Mesenchymal stem cell (in vitro differentiated cells and primary cell): Measurements from ENCODE around the gene IPCEF1.
"Not testable (repeated sequence)": the region's sequence is repeated elsewhere in the genome, so short reads cannot be mapped to it uniquely, and the experiment has no call there.

Source experiments
- DNase-seq: peaks from one replicate; pipeline ENCODE4 v3.0.0-alpha.2; 2013
- H2AFZ ChIP-seq: one replicate; pipeline ENCODE4 v1.6.1; 2013; ENCODE audit warnings: low read depth, mild to moderate bottlenecking, control low read depth, inconsistent platforms, low read length, moderate library complexity
- H2AK5ac ChIP-seq: 2 replicates; pipeline ENCODE4 v1.6.1; 2013; ENCODE audit warnings: low read length, moderate library complexity, mild to moderate bottlenecking, inconsistent platforms; ENCODE audit not compliant: severe bottlenecking
- H2BK120ac ChIP-seq: one replicate; pipeline ENCODE4 v1.6.1; 2013; ENCODE audit warnings: low read depth, mild to moderate bottlenecking, inconsistent platforms, low read length, moderate library complexity
- H2BK12ac ChIP-seq, 2 experiments: one replicate each; pipeline ENCODE4 v1.6.1; 2013; ENCODE audit warnings: inconsistent platforms in 2 of 2, low read length in 2 of 2, mild to moderate bottlenecking in 2 of 2, moderate library complexity in 2 of 2, control low read depth in 1 of 2
- H2BK15ac ChIP-seq: one replicate; pipeline ENCODE4 v1.6.1; 2013; ENCODE audit warnings: mild to moderate bottlenecking, low read depth, inconsistent platforms; ENCODE audit not compliant: poor library complexity, severe bottlenecking
- H2BK5ac ChIP-seq: 2 replicates; pipeline ENCODE4 v1.6.1; 2013; ENCODE audit warnings: low read depth, mild to moderate bottlenecking, low read length, control low read depth, inconsistent platforms; ENCODE audit not compliant: poor library complexity, severe bottlenecking
- H3K14ac ChIP-seq, 2 experiments: one replicate each; pipeline ENCODE4 v1.6.1; 2013; ENCODE audit warnings: inconsistent platforms in 2 of 2, low read length in 2 of 2, control low read depth in 1 of 2, mild to moderate bottlenecking in 1 of 2, moderate library complexity in 1 of 2
- H3K18ac ChIP-seq, 2 experiments: one replicate each; pipeline ENCODE4 v1.6.1; 2013; ENCODE audit warnings: inconsistent platforms in 2 of 2, low read length in 2 of 2, control low read depth in 1 of 2, low read depth in 1 of 2, mild to moderate bottlenecking in 1 of 2
- H3K23ac ChIP-seq, 2 experiments: one replicate each; pipeline ENCODE4 v1.6.1; 2013; ENCODE audit warnings: inconsistent platforms in 2 of 2, low read length in 2 of 2, mild to moderate bottlenecking in 2 of 2, moderate library complexity in 2 of 2, control low read depth in 1 of 2
- H3K27ac ChIP-seq: 2 replicates; pipeline ENCODE4 v1.5.1; 2013; ENCODE audit warnings: mild to moderate bottlenecking, moderate library complexity, low read length, control low read depth, inconsistent platforms; ENCODE audit not compliant: poor library complexity, severe bottlenecking
- H3K27me3 ChIP-seq, 2 experiments: 2 replicates each; pipeline versions ENCODE4 v1.6.1 to v1.7.0; 2013; ENCODE audit warnings: low read length in 2 of 2, mild to moderate bottlenecking in 2 of 2, moderate library complexity in 2 of 2, control low read depth in 1 of 2, inconsistent platforms in 1 of 2; ENCODE audit not compliant: control insufficient read depth in 1 of 2, insufficient read depth in 1 of 2
- H3K36me3 ChIP-seq, 2 experiments: 2 replicates each; pipeline versions ENCODE4 v1.6.1 to v1.7.0; 2013; ENCODE audit warnings: low read length in 2 of 2, control low read depth in 1 of 2, inconsistent platforms in 1 of 2, low read depth in 1 of 2, mild to moderate bottlenecking in 1 of 2; ENCODE audit not compliant: insufficient read depth in 2 of 2, control insufficient read depth in 1 of 2
- H3K4ac ChIP-seq, 2 experiments: one replicate each; pipeline ENCODE4 v1.6.1; 2013; ENCODE audit warnings: inconsistent platforms in 2 of 2, low read length in 2 of 2, mild to moderate bottlenecking in 2 of 2, moderate library complexity in 2 of 2, control low read depth in 1 of 2, low read depth in 1 of 2
- H3K4me1 ChIP-seq: 2 replicates; pipeline ENCODE4 v1.6.1; 2013; ENCODE audit warnings: low read depth, low read length, control low read depth; ENCODE audit not compliant: control insufficient read depth, insufficient read depth
- H3K4me2 ChIP-seq: 2 replicates; pipeline ENCODE4 v1.6.1; 2013; ENCODE audit warnings: low read length, mild to moderate bottlenecking, inconsistent platforms; ENCODE audit not compliant: poor library complexity, severe bottlenecking
- H3K4me3 ChIP-seq, 2 experiments: 2 replicates each; pipeline versions ENCODE4 v1.5.1 to v1.7.0; 2013; ENCODE audit warnings: low read length in 2 of 2, mild to moderate bottlenecking in 2 of 2, control low read depth in 1 of 2, low read depth in 1 of 2; ENCODE audit not compliant: insufficient read depth in 1 of 2
- H3K79me1 ChIP-seq: replicated peaks from 2 replicates; pipeline ENCODE4 v1.6.1; 2013; ENCODE audit warnings: mild to moderate bottlenecking, control low read depth, low read length, inconsistent platforms; ENCODE audit not compliant: poor library complexity, severe bottlenecking
- H3K9ac ChIP-seq: 2 replicates; pipeline ENCODE4 v1.7.0; 2013; ENCODE audit warnings: mild to moderate bottlenecking, low read length, moderate library complexity
- H3K9me3 ChIP-seq: 2 replicates; pipeline ENCODE4 v1.7.0; 2013; ENCODE audit warnings: mild to moderate bottlenecking, low read length; ENCODE audit not compliant: control insufficient read depth
- H4K8ac ChIP-seq: one replicate; pipeline ENCODE4 v1.6.1; 2013; ENCODE audit warnings: inconsistent platforms, mild to moderate bottlenecking, low read length, moderate library complexity
- H4K91ac ChIP-seq: one replicate; pipeline ENCODE4 v1.6.1; 2013; ENCODE audit warnings: mild to moderate bottlenecking, low read length, inconsistent platforms
- WGBS: methylation state at CpG from one replicate; pipeline ENCODE4 v1.1.7; 2013; ENCODE audit warnings: mixed read lengths; 5-methylcytosine and 5-hydroxymethylcytosine counted together

The IPCEF1 gene

DNA sequence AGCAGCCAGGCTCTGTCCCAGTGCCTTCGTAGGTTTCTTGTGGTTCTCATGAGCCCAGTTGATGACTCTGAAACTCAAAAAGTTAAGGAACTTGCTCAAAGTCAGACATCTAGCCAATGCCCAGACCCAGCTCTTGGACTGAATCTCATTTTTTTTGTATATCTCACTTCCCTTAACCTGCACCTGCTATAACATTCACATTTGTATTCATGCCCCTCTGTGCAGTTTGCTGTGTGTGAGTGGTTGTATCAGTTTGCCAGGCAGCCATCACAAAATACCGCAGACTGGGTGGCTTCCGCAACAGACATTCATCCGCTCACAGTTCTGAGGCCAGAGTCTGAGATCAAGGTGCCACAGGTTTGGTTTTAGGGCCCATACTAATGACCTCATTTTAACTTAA, 49.9 kb downstream of the IPCEF1 start:
- H3K79me1 ChIP-seq: no peaks in the 10 kb centered on the region
- no peak overlapping the region for H3K18ac ChIP-seq
- no peak overlapping the region for H3K27ac ChIP-seq
- H3K4me1 ChIP-seq: peaks cover 8% of the 10 kb centered on the region
- H2BK15ac ChIP-seq: no peak overlapping the region
- H3K4me3 ChIP-seq: no peak overlapping the region
- no peak overlapping the region for H3K14ac ChIP-seq
- no peak overlapping the region for H2AK5ac ChIP-seq
- no peak overlapping the region for H2AFZ ChIP-seq
- no peak overlapping the region for H4K8ac ChIP-seq
- H2BK5ac ChIP-seq: no peak overlapping the region
- H2BK120ac ChIP-seq: no peak overlapping the region
- H3K4me2 ChIP-seq: no peak overlapping the region
- 100% methylated on average over 4 of the region's 4 CpGs for WGBS
- H3K23ac ChIP-seq: no peak overlapping the region
- no peaks in the 10 kb centered on the region for H3K36me3 ChIP-seq
- no peak overlapping the region for H3K4ac ChIP-seq
- no peaks in the 10 kb centered on the region for H3K9me3 ChIP-seq
- no peaks in the 10 kb centered on the region for H3K27me3 ChIP-seq
- H2BK12ac ChIP-seq: no peak overlapping the region
- H3K9ac ChIP-seq: no peak overlapping the region
- H4K91ac ChIP-seq: no peak overlapping the region
- DNase-seq: no peak

DNA sequence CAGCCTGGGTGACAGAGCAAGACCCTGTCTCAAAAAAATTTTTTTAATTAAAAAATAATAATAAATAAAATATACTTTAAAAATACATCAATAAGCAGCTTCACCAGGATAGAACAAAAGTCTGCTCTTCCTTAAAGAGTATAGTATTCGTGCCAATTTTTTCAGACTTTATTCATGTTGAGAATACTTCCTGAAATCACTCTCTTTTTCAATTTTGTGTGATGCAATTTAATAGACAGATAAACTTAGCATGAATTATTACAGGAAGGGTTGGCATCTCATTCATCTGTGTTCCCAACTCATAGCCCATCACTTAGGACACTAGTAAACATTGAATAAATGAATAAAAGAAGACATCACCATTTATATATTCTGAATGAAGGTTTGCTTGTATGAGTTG, 52.4 kb downstream of the IPCEF1 start:
- H3K79me1 ChIP-seq: no peaks in the 10 kb centered on the region
- H3K23ac ChIP-seq: no peak overlapping the region
- no peak overlapping the region for H2AK5ac ChIP-seq
- no peak overlapping the region for H3K4ac ChIP-seq
- no peak for DNase-seq
- H3K4me1 ChIP-seq: peaks cover 10% of the 10 kb centered on the region
- no peak overlapping the region for H2BK120ac ChIP-seq
- no peaks in the 10 kb centered on the region for H3K27me3 ChIP-seq
- H4K8ac ChIP-seq: no peak overlapping the region
- no peaks in the 10 kb centered on the region for H3K9me3 ChIP-seq
- no peak overlapping the region for H4K91ac ChIP-seq
- H3K4me2 ChIP-seq: no peak overlapping the region
- H2BK15ac ChIP-seq: no peak overlapping the region
- H2BK12ac ChIP-seq: no peak overlapping the region
- no peak overlapping the region for H3K4me3 ChIP-seq
- no peak overlapping the region for H3K18ac ChIP-seq
- H2BK5ac ChIP-seq: no peak overlapping the region
- H3K9ac ChIP-seq: no peak overlapping the region
- WGBS: 100% methylated on average over 1 of the region's 1 CpG
- H3K27ac ChIP-seq: no peak overlapping the region
- no peak overlapping the region for H3K14ac ChIP-seq
- no peaks in the 10 kb centered on the region for H3K36me3 ChIP-seq
- no peak overlapping the region for H2AFZ ChIP-seq

DNA sequence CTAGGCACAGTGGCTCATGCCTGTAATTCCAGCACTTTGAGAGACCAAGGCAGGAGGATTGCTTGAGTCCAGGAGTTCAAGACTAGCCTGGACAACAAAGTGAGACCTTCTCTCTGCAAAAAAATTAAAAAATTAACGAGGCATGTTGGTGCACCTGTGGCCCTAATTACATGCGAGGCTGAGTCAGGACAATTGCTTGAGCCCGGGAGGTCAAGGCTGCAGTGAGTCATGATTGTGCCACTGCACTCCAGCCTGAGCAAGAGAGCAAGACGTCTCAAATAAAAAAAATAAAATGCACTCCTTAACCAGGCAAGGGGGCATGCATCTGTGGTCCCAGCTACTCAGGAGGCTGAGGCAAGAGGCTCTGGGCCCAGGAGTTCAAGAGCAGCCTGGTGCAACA, 53.0 kb downstream of the IPCEF1 start:
- H3K9ac ChIP-seq, H2BK5ac ChIP-seq, H3K36me3 ChIP-seq, H2BK12ac ChIP-seq, H3K9me3 ChIP-seq, H2BK15ac ChIP-seq, H2AFZ ChIP-seq, H3K27me3 ChIP-seq, H3K4ac ChIP-seq, H3K18ac ChIP-seq, H3K14ac ChIP-seq, H3K4me3 ChIP-seq, H4K8ac ChIP-seq, H3K23ac ChIP-seq, H2BK120ac ChIP-seq, H3K27ac ChIP-seq, H4K91ac ChIP-seq, H3K79me1 ChIP-seq, H3K4me2 ChIP-seq, H2AK5ac ChIP-seq: not testable (repeated sequence)
- peak; percentile 65 for DNase-seq
- H3K4me1 ChIP-seq: peaks cover 10% of the 10 kb centered on the region
- 2% methylated on average over 4 of the region's 4 CpGs for WGBS

DNA sequence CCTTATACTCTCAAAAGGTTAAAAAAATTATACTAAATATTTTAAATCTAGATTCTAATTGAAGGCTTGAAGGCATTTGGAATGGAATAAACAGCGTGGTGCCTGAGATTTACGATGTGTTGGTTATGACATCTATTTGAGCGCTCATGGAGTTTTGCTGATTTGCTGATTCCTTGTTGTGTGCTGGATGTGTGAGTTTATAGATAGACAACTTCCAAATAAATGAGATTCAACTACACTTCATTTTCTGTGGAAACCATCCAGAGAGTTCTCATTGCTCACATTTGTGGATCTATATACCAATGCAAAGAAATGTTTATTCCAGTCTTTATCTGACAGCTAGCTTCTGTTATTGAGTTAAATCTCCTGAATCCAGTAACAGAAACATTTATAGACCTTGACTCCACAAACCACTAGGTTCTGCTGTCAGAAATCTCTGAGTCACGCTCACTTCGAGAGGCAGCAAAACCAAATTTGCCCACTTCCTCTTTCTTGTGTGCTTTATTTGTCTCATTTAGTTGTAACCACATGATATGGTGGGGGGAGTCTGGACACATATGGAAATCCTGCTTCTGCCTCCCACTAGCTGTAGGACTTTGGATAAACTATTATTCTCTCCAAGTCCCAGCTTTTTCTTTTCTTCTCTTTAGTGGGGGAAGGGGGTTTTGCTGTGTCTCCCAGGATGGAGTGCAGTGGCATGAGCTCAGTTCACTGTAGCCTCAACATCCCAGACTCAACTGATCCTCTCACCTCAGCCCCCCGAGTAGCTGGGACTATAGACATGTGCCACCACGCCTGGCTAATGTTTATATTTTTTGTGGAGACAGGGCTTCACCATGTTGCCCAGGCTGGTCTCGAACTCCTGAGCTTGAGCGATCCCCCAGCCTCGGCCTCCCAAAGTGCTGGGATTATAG, 54.5 kb downstream of the IPCEF1 start:
- WGBS: 59% methylated on average over 9 of the region's 10 CpGs
- no peaks in the 10 kb centered on the region for H3K36me3 ChIP-seq
- no peak overlapping the region for H3K4me2 ChIP-seq
- no peaks in the 10 kb centered on the region for H3K9me3 ChIP-seq
- H3K27me3 ChIP-seq: no peaks in the 10 kb centered on the region
- peak overlapping the region; percentile 59 for H4K91ac ChIP-seq
- peak overlapping the region; percentile 71 for H3K27ac ChIP-seq
- H2BK5ac ChIP-seq: peak overlapping the region; percentile 3
- H4K8ac ChIP-seq: peak overlapping the region; percentile 76
- peak overlapping the region; percentile 84 for H2BK120ac ChIP-seq
- H3K79me1 ChIP-seq: no peaks in the 10 kb centered on the region
- DNase-seq: peak; percentile 89
- H3K14ac ChIP-seq: no peak overlapping the region
- no peak overlapping the region for H2BK15ac ChIP-seq
- H3K4me3 ChIP-seq: no peak overlapping the region
- peak overlapping the region; percentile 13 to 35 for H3K4ac ChIP-seq
- H2AK5ac ChIP-seq: peak overlapping the region; percentile 78
- H2AFZ ChIP-seq: no peak overlapping the region
- no peak overlapping the region for H3K9ac ChIP-seq
- H3K18ac ChIP-seq: peak overlapping the region; percentile 64 to 66
- peak overlapping the region in 1 of 2 experiments; percentile 74 for H2BK12ac ChIP-seq
- peaks cover 15% of the 10 kb centered on the region for H3K4me1 ChIP-seq
- H3K23ac ChIP-seq: no peak overlapping the region
